ENCODE results near the gene EFCAB14. TPM values are rescaled to one million over a fixed set of nuclear protein-coding genes. Genes with fewer than 3 reads are reported as not detected.

EFCAB14 gene
- total and polyA plus RNA-seq, 2 of the 4 experiments (the other 2 are of a cell fraction) = 28.6 to 43.0 TPM

DNA sequence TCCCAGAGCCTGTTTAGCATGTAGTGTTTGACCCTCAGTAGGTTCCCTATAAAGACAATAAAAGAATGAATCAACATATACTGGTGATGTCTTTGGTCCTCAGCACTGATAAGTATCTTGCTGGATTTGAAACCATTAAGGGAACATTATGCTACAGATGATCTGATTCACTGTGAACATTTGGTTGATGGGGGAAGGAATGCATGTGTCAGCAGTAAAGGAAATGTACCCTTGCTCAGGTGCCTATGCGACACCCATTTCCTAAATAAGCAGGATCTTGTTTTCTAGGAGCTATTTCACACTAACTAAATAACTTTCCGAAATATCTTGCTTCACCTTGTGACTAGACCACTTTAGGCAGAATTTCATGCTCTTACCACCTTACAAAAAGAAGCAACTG lies 34.2 kb downstream of the EFCAB14 start:
- no peak overlapping the region for H2AK9ac ChIP-seq (replicated peaks; ENCODE audit: low read depth, low read length, poor library complexity)
- H3K9me1 ChIP-seq (ENCODE audit: insufficient read depth, low read length) = no peaks in the 10 kb centered on the region; the same call in 1 of the 2 replicates
- DNase-seq = no peak
- no peak overlapping the region for H3K9ac ChIP-seq (ENCODE audit: low read depth, low read length)
- H2BK20ac ChIP-seq (ENCODE audit: low read depth, low read length) = no peak overlapping the region
- ChIA-PET CTCF (no interaction called here), POLR2A (ENCODE audit: unreplicated experiment) (no interaction called here)
- H3K56ac ChIP-seq (ENCODE audit: extremely low read depth, insufficient read depth, low read length) = no peak overlapping the region
- no peak overlapping the region for H3K14ac ChIP-seq (replicated peaks; ENCODE audit: low read depth, low read length)
- no peak overlapping the region for H2AK5ac ChIP-seq (ENCODE audit: low read depth, low read length)
- H2AFZ ChIP-seq (replicated peaks; ENCODE audit: low read length, poor library complexity) = no peak overlapping the region
- no peaks in the 10 kb centered on the region for H3K4me1 ChIP-seq (ENCODE audit: control insufficient read depth, insufficient read depth, low read length)
- no peak overlapping the region for H4K8ac ChIP-seq (ENCODE audit: low read depth in 2 of 2, low read length in 2 of 2)
- no peaks in the 10 kb centered on the region; a peak in 1 of 4 replicates for H3K79me1 ChIP-seq (ENCODE audit: low read depth in 1 of 2, low read length in 2 of 2)
- no peak for TF ChIP-seq CTCF (conservative IDR thresholded peaks at IDR 0.05; ENCODE audit: low read depth, low read length)
- peak; percentile 70 for TF ChIP-seq MAFK (IDR thresholded peaks at IDR 0.05; ENCODE audit: low read depth, low read length)
- H3K9me3 ChIP-seq (ENCODE audit: control insufficient read depth, insufficient read depth, low read length) = no peaks in the 10 kb centered on the region
- H3K36me3 ChIP-seq (ENCODE audit: control insufficient read depth, insufficient read depth, low read length) = peaks cover 48% of the 10 kb centered on the region
- H2BK15ac ChIP-seq (ENCODE audit: low read depth, low read length) = no peak overlapping the region
- dilution Hi-C loops (cut with HindIII; ENCODE audit: low sequenced_read_pairs, unreplicated experiment) (no loop called here), intact Hi-C loops (cut with micrococcal nuclease) (no loop called here), in situ Hi-C loops (cut with MboI; ENCODE audit: low sequenced_read_pairs) (no loop called here)
- H3K4me3 ChIP-seq (ENCODE audit: insufficient read depth, low read depth, low read length) = no peak overlapping the region
- no CpG with 5 or more reads among the region's 2 CpGs for WGBS, 2 experiments (ENCODE audit: extremely low coverage in 2 of 2, insufficient read length in 1 of 2)
- H3K27ac ChIP-seq (ENCODE audit: insufficient read depth, low read length) = no peak overlapping the region
- no peak overlapping the region for H3K18ac ChIP-seq (ENCODE audit: low read depth, low read length)
- ATAC-seq (ENCODE audit: low read depth) = no peak
- H4K5ac ChIP-seq (ENCODE audit: low read depth, low read length) = no peak overlapping the region
- no peak overlapping the region for H2BK120ac ChIP-seq (ENCODE audit: low read depth, low read length)
- no TSS peak for BruUV-seq (replicated peaks)
- H3K23ac ChIP-seq (ENCODE audit: low read depth, low read length) = no peak overlapping the region
- no peak overlapping the region for H2BK5ac ChIP-seq (ENCODE audit: low read depth, low read length, poor library complexity, severe bottlenecking)
- H4K91ac ChIP-seq (ENCODE audit: insufficient read depth, low read depth, low read length) = no peak overlapping the region
- no peaks in the 10 kb centered on the region for H3K27me3 ChIP-seq (ENCODE audit: control insufficient read depth, insufficient read depth, low read length)
- H3K4ac ChIP-seq (ENCODE audit: low read depth, low read length) = no peak overlapping the region
- no peaks in the 10 kb centered on the region for H4K20me1 ChIP-seq (ENCODE audit: insufficient read depth, low read length)
- H3K4me2 ChIP-seq (ENCODE audit: low read depth, low read length) = no peak overlapping the region

Measured in IMR-90 (cell line).